Naive thymus-derived CD4-positive, alpha-beta T cell (primary cell): Measurements from ENCODE around the gene ROCK2. TPM values are rescaled to one million over a fixed set of nuclear protein-coding genes. Genes with fewer than 3 reads are reported as not detected.

Source experiments
- ATAC-seq: fragments of 150-1000 bp; cut with Tn5 transposase; 2 replicates; pipeline ENCODE4 v1.10.0; 2021; ENCODE audit warnings: mild to moderate bottlenecking, moderate library complexity
- CTCF ChIA-PET: fragments of 350-600 bp; sonication (Branson Sonifier 250); formaldehyde crosslinking; loops from one replicate; lab custom pipeline; 2021; ENCODE audit warnings: antibody characterized with exemption; lab: Charles Lee
- POLR2A ChIA-PET: fragments of 350-600 bp; sonication (Branson Sonifier 250); formaldehyde crosslinking; loops from one replicate; lab custom pipeline; 2021; ENCODE audit warnings: antibody characterized with exemption, inconsistent platforms; lab: Charles Lee
- DNase-seq, 9 donors: peaks; one replicate each; pipeline versions ENCODE4 v3.0.0 to v3.0.0-alpha.2; 2020 to 2022; ENCODE audit warnings: mixed read lengths in 1 of 9
- H3K27ac ChIP-seq: one replicate; pipeline ENCODE4 v1.7.0; 2013; ENCODE audit warnings: mild to moderate bottlenecking, low read depth, low read length, moderate library complexity
- H3K27me3 ChIP-seq, 2 donors: one replicate each; pipeline ENCODE4 v1.7.0; 2013; ENCODE audit warnings: low read length in 2 of 2, mild to moderate bottlenecking in 2 of 2, moderate library complexity in 2 of 2; ENCODE audit not compliant: control insufficient read depth in 2 of 2, insufficient read depth in 2 of 2
- H3K36me3 ChIP-seq, 3 experiments: 1 replicate in 2 of 3; 2 replicates in 1 of 3; pipeline ENCODE4 v1.7.0; 2013; ENCODE audit warnings: low read length in 3 of 3, mild to moderate bottlenecking in 3 of 3, moderate library complexity in 1 of 3; ENCODE audit not compliant: insufficient read depth in 3 of 3, control insufficient read depth in 2 of 3
- H3K4me1 ChIP-seq, 2 donors: one replicate each; pipeline ENCODE4 v1.7.0; 2013; ENCODE audit warnings: low read length in 2 of 2, mild to moderate bottlenecking in 2 of 2, moderate library complexity in 1 of 2; ENCODE audit not compliant: control insufficient read depth in 2 of 2, insufficient read depth in 2 of 2
- H3K4me3 ChIP-seq: 2 replicates; pipeline ENCODE4 v1.7.0; 2013; ENCODE audit warnings: mild to moderate bottlenecking, low read length
- H3K9me3 ChIP-seq, 3 experiments: 1 replicate in 2 of 3; 2 replicates in 1 of 3; pipeline ENCODE4 v1.7.0; 2013; ENCODE audit warnings: low read length in 3 of 3; ENCODE audit not compliant: control insufficient read depth in 2 of 3
- H3K27ac Mint-ChIP-seq, 9 donors: one replicate each; pipeline ENCODE4 v1.8.0; 2020 to 2022; ENCODE audit warnings: mixed read lengths in 9 of 9, mild to moderate bottlenecking in 8 of 9, moderate library complexity in 5 of 9, inconsistent platforms in 2 of 9
- H3K27me3 Mint-ChIP-seq, 5 donors: one replicate each; pipeline ENCODE4 v1.8.0; 2021 to 2022; ENCODE audit warnings: mixed read lengths in 5 of 5, mild to moderate bottlenecking in 1 of 5
- H3K36me3 Mint-ChIP-seq, 5 donors: one replicate each; pipeline ENCODE4 v1.8.0; 2020 to 2022; ENCODE audit warnings: mixed read lengths in 5 of 5, mild to moderate bottlenecking in 3 of 5, inconsistent platforms in 1 of 5
- H3K4me1 Mint-ChIP-seq, 7 donors: one replicate each; pipeline ENCODE4 v1.8.0; 2020 to 2022; ENCODE audit warnings: mixed read lengths in 7 of 7, mild to moderate bottlenecking in 3 of 7, inconsistent platforms in 1 of 7
- H3K4me3 Mint-ChIP-seq, 10 donors: one replicate each; pipeline ENCODE4 v1.8.0; 2020 to 2022; ENCODE audit warnings: mild to moderate bottlenecking in 10 of 10, mixed read lengths in 10 of 10, moderate library complexity in 6 of 10, inconsistent platforms in 2 of 10
- H3K9me3 Mint-ChIP-seq, 11 donors: one replicate each; pipeline ENCODE4 v1.8.0; 2020 to 2022; ENCODE audit warnings: mixed read lengths in 11 of 11, mild to moderate bottlenecking in 4 of 11, inconsistent platforms in 1 of 11, moderate library complexity in 1 of 11
- intact Hi-C, 2 donors: fragments of 100-400 bp; cut with micrococcal nuclease; formaldehyde crosslinking; loops; one replicate each; pipeline ENCODE4 v1.15.1; 2023
- polyA plus RNA-seq, 2 donors: library from polyadenylated mRNA; unstranded; fragments of 300-500 nt; fragmentation: Illumina TruSeq; gene quantifications; one replicate each; pipeline ENCODE4 v1.2.3, GENCODE V29; 2021
- total RNA-seq, 6 experiments: library from RNA in 5 of 6; stranded (reverse) in 5 of 6; gene quantifications; 1 replicate in 5 of 6; 2 replicates in 1 of 6; pipeline ENCODE4 v1.2.3 and lab custom pipeline; 2021 to 2026

ROCK2 gene
- total and polyA plus RNA-seq, 7 experiments from 2014 or later: 12.0 to 23.9 (median 18.7) TPM

DNA sequence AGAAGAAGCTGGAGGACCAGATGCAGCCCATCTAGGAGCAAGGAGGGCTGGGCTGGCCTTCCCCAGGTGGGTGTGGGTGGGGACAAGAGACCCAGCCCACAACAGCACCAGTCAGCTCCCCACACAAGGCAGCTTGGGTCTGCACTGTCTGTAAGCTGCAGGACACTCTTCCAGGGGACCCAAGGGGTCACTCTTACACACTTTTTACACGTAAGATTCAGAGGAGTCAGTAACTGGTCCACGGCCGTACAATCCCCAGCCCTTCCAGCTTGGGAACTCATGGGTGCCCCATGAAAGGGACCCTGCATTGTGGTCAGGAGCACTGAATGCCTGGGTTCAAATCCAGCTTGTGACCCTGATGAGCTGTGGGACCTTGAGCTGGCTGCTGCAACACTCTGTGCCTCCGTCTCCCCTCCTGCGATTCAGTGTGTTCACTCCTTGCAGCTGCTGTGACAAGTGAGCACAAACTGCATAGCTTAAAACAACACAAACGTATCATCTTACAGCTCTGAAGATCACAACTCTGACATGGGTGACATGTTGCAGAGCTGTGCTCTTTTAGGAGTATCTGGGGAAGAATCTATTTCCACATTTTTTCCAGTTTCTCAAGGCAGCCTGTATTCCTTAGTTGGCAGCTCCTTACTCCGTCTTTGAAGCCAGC is 200.2 kb downstream of the ROCK2 start:
- intact Hi-C loops: no loop called here
- POLR2A ChIA-PET: interaction anchor here (1.2 kb wide), 1 partner anchor 11 kb away, joined by 4 read pairs; the partner anchor contains the start of gene SLC66A3
- no peak overlapping the region for H3K27ac Mint-ChIP-seq
- Histone ChIP-seq H3K27me3 (no peaks in the 10 kb centered on the region), H3K4me3 (no peak overlapping the region), H3K9me3 (no peaks in the 10 kb centered on the region), H3K36me3 (no peaks in the 10 kb centered on the region), H3K27ac (no peak overlapping the region), H3K4me1 (no peaks in the 10 kb centered on the region)
- CTCF ChIA-PET: interaction anchor here (2.4 kb wide), 1 partner anchor 12 kb away, joined by 14 read pairs; a partner anchor contains a TSS
- DNase-seq: no peak
- peaks cover 0 to 3% (median 0%) of the 10 kb centered on the region in 11 donors for H3K9me3 Mint-ChIP-seq
- no peak for ATAC-seq
- H3K27me3 Mint-ChIP-seq: peaks cover 0 to 15% (median 0%) of the 10 kb centered on the region in 5 donors
- peaks cover 0 to 2% (median 0%) of the 10 kb centered on the region in 7 donors for H3K4me1 Mint-ChIP-seq
- H3K36me3 Mint-ChIP-seq: no peaks in the 10 kb centered on the region
- no peak overlapping the region for H3K4me3 Mint-ChIP-seq

GRCh38 chr2:11142987-11143386 is 201.4 kb downstream of the ROCK2 start:
- peaks cover 0 to 15% (median 0%) of the 10 kb centered on the region in 5 donors for H3K27me3 Mint-ChIP-seq
- peaks cover 0 to 3% (median 0%) of the 10 kb centered on the region in 11 donors for H3K9me3 Mint-ChIP-seq
- H3K4me1 Mint-ChIP-seq: peaks cover 0 to 2% (median 0%) of the 10 kb centered on the region in 7 donors
- H3K36me3 Mint-ChIP-seq: no peaks in the 10 kb centered on the region
- DNase-seq: no peak
- no peak for ATAC-seq
- intact Hi-C loops: no loop called here
- no peak overlapping the region for H3K4me3 ChIP-seq
- ChIA-PET CTCF (interaction anchor here (2.4 kb wide), 1 partner anchor 11 kb away, joined by 14 read pairs; a partner anchor contains a TSS), POLR2A (no interaction called here)
- H3K27me3 ChIP-seq: no peaks in the 10 kb centered on the region
- H3K36me3 ChIP-seq: no peaks in the 10 kb centered on the region
- no peak overlapping the region for H3K27ac ChIP-seq
- peak overlapping the region in 1 of 9 donors; percentile 52 for H3K27ac Mint-ChIP-seq
- no peaks in the 10 kb centered on the region for H3K4me1 ChIP-seq
- H3K9me3 ChIP-seq: no peaks in the 10 kb centered on the region
- H3K4me3 Mint-ChIP-seq: no peak overlapping the region

DNA sequence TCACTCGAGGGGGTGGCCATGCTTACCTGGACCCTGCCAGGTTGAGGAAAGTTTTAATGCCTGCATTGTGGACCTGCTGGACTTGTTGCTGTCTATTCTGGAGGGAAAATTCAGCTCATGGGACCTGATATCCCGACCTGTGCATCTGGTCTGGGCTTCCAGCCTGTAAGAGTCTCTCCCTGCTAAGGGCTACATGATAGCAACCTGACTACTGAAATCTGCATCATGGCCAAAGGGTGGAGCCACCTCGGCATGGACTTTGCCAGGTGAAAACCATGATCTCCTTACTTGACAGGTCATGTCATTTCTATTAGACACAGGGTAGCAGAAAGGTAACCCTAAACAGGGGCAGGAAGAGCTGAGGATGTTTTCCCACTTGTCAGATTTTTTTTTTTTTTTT is 202.1 kb downstream of the ROCK2 start:
- Mint-ChIP-seq H3K4me3 (no peak overlapping the region), H3K9me3 (peaks cover 0 to 3% (median 0%) of the 10 kb centered on the region in 11 donors), H3K4me1 (no peaks in the 10 kb centered on the region), H3K36me3 (no peaks in the 10 kb centered on the region), H3K27ac (no peak overlapping the region), H3K27me3 (peaks cover 0 to 15% (median 0%) of the 10 kb centered on the region in 5 donors)
- Histone ChIP-seq H3K27ac (no peak overlapping the region), H3K4me3 (no peak overlapping the region), H3K9me3 (no peaks in the 10 kb centered on the region), H3K27me3 (no peaks in the 10 kb centered on the region), H3K36me3 (no peaks in the 10 kb centered on the region), H3K4me1 (no peaks in the 10 kb centered on the region)
- ChIA-PET CTCF (interaction anchor here (2.4 kb wide), 1 partner anchor 10 kb away, joined by 14 read pairs; a partner anchor contains a TSS), POLR2A (no interaction called here)
- DNase-seq (no peak), ATAC-seq (no peak)
- intact Hi-C loops: no loop called here

GRCh38 chr2:11141319-11141718 is 203.1 kb downstream of the ROCK2 start:
- ChIA-PET POLR2A (no interaction called here), CTCF (no interaction called here)
- Histone ChIP-seq H3K27ac (no peak overlapping the region), H3K36me3 (no peaks in the 10 kb centered on the region), H3K4me1 (no peaks in the 10 kb centered on the region), H3K9me3 (no peaks in the 10 kb centered on the region), H3K27me3 (no peaks in the 10 kb centered on the region), H3K4me3 (no peak overlapping the region)
- H3K4me1 Mint-ChIP-seq: no peaks in the 10 kb centered on the region
- DNase-seq (no peak), ATAC-seq (no peak)
- peaks cover 0 to 17% (median 1%) of the 10 kb centered on the region in 5 donors for H3K27me3 Mint-ChIP-seq
- H3K27ac Mint-ChIP-seq: peak overlapping the region in 1 of 9 donors; percentile 73
- no peak overlapping the region for H3K4me3 Mint-ChIP-seq
- H3K36me3 Mint-ChIP-seq: peaks cover 0 to 4% (median 0%) of the 10 kb centered on the region in 5 donors
- peaks cover 0 to 3% (median 0%) of the 10 kb centered on the region in 11 donors for H3K9me3 Mint-ChIP-seq
- intact Hi-C loops: no loop called here

- peaks cover 0 to under 1% (median 0%) of the 10 kb centered on the region in 11 donors for H3K9me3 Mint-ChIP-seq
- intact Hi-C loops: no loop called here
- no peak overlapping the region for H3K4me3 Mint-ChIP-seq
- H3K4me1 Mint-ChIP-seq: no peaks in the 10 kb centered on the region
- ChIA-PET POLR2A (no interaction called here), CTCF (no interaction called here)
- peaks cover 0 to 8% (median 0%) of the 10 kb centered on the region in 5 donors for H3K36me3 Mint-ChIP-seq
- Histone ChIP-seq H3K4me1 (no peaks in the 10 kb centered on the region), H3K4me3 (no peak overlapping the region), H3K27me3 (no peaks in the 10 kb centered on the region), H3K9me3 (no peaks in the 10 kb centered on the region), H3K27ac (no peak overlapping the region), H3K36me3 (no peaks in the 10 kb centered on the region)
- H3K27ac Mint-ChIP-seq: no peak overlapping the region
- peaks cover 0 to 20% (median 5%) of the 10 kb centered on the region in 5 donors for H3K27me3 Mint-ChIP-seq
- ATAC-seq (no peak), DNase-seq (no peak)
These were observed 203.9 kb downstream of the ROCK2 start for GRCh38 chr2:11140492-11140891.

GRCh38 chr2:11134349-11134748 is 210.1 kb downstream of the ROCK2 start:
- POLR2A ChIA-PET: interaction anchor here (3.7 kb wide), 1 partner anchor 20 kb away, joined by 34 read pairs; the partner anchor contains the start of gene SLC66A3
- H3K36me3 ChIP-seq: no peaks in the 10 kb centered on the region
- no peak for ATAC-seq

More at GRCh38 chr2:11134349-11134748, 210.1 kb downstream of the ROCK2 start:
- no peak overlapping the region for H3K27ac Mint-ChIP-seq
- peaks cover 25 to 34% of the 10 kb centered on the region in 2 donors for H3K4me1 ChIP-seq
- CTCF ChIA-PET: interaction anchor here (1.5 kb wide), 1 partner anchor 21 kb away, joined by 7 read pairs; the partner anchor contains the start of gene SLC66A3
- H3K27me3 Mint-ChIP-seq: peaks cover 0 to 19% (median 5%) of the 10 kb centered on the region in 5 donors
- no peak for DNase-seq
- H3K9me3 Mint-ChIP-seq: peaks cover 0 to 5% (median 0%) of the 10 kb centered on the region in 11 donors
- intact Hi-C loops: loop anchor here (5.0 to 10.0 kb wide), 5 partner anchors 60 to 687 kb away; partner anchors contain the start of genes E2F6 (in 1 of the 2) and ODC1 (in 1 of the 2)
- no peaks in the 10 kb centered on the region for H3K27me3 ChIP-seq
- H3K9me3 ChIP-seq: no peaks in the 10 kb centered on the region
- no peak overlapping the region for H3K27ac ChIP-seq
- peaks cover 0 to 8% (median 0%) of the 10 kb centered on the region in 5 donors for H3K36me3 Mint-ChIP-seq
- H3K4me3 Mint-ChIP-seq: peak overlapping the region in 5 of 10 donors; percentile 12 to 31 (median 24)
- H3K4me1 Mint-ChIP-seq: peaks cover 8 to 39% (median 22%) of the 10 kb centered on the region in 7 donors
- no peak overlapping the region for H3K4me3 ChIP-seq
